DOHH2 (cell line): ENCODE results near the gene PRR36.

Source experiments
- H3F3A ChIP-seq: fragments of 200-600 bp; sonication (generic), shearing (Covaris generic); 2 replicates; pipeline ENCODE4 v1.6.0; 2016; ENCODE audit warnings: antibody characterized with exemption, mild to moderate bottlenecking; ENCODE audit not compliant: control insufficient read depth, insufficient read depth
- H3K27ac ChIP-seq: fragments of 200-600 bp; sonication (generic); 2 replicates; pipeline ENCODE4 v1.5.1; 2014; ENCODE audit warnings: low read depth, mild to moderate bottlenecking, low read length, moderate library complexity
- H3K27me3 ChIP-seq: fragments of 200-600 bp; sonication (generic); 2 replicates; pipeline ENCODE4 v1.6.1; 2014; ENCODE audit warnings: mild to moderate bottlenecking, low read length, mixed read lengths; ENCODE audit not compliant: control insufficient read depth
- H3K36me3 ChIP-seq: fragments of 200-600 bp; sonication (generic); 2 replicates; pipeline ENCODE4 v1.6.1; 2014; ENCODE audit warnings: mild to moderate bottlenecking, low read length, moderate library complexity, mixed read lengths; ENCODE audit not compliant: control insufficient read depth
- H3K4me1 ChIP-seq: fragments of 200-600 bp; sonication (generic); 2 replicates; pipeline ENCODE4 v1.6.1; 2014; ENCODE audit warnings: mild to moderate bottlenecking, low read length, mixed read lengths; ENCODE audit not compliant: control insufficient read depth
- H3K4me2 ChIP-seq: fragments of 200-600 bp; sonication (generic); 2 replicates; pipeline ENCODE4 v1.6.0; 2014; ENCODE audit warnings: mild to moderate bottlenecking, low read length, moderate library complexity
- H3K4me3 ChIP-seq: fragments of 200-600 bp; sonication (generic); 2 replicates; pipeline ENCODE4 v1.5.1; 2014; ENCODE audit warnings: mild to moderate bottlenecking, low read length, mixed read lengths
- H3K79me2 ChIP-seq: fragments of 200-600 bp; sonication (generic); 2 replicates; pipeline ENCODE4 v1.6.1; 2014; ENCODE audit warnings: mild to moderate bottlenecking, low read length, mixed read lengths; ENCODE audit not compliant: control insufficient read depth
- H3K9me2 ChIP-seq: fragments of 200-600 bp; sonication (generic); replicated peaks from 2 replicates; pipeline ENCODE4 v1.6.1; 2014; ENCODE audit warnings: mild to moderate bottlenecking, low read length, mixed read lengths; ENCODE audit not compliant: control insufficient read depth
- H3K9me3 ChIP-seq: fragments of 200-600 bp; sonication (generic); 2 replicates; pipeline ENCODE4 v1.6.1; 2014; ENCODE audit warnings: antibody characterized with exemption, low read length, mixed read lengths; ENCODE audit not compliant: control insufficient read depth, insufficient read depth
- H4K20me1 ChIP-seq: fragments of 200-600 bp; sonication (generic); 2 replicates; pipeline ENCODE4 v1.6.0; 2014; ENCODE audit warnings: low read depth, mild to moderate bottlenecking, antibody characterized with exemption, low read length, moderate library complexity; ENCODE audit not compliant: control insufficient read depth, insufficient read depth
- EZH2phosphoT487 ChIP-seq: fragments of 200-600 bp; sonication (generic); IDR thresholded peaks from 2 replicates; pipeline ENCODE4 v1.6.1; 2017; ENCODE audit warnings: borderline replicate concordance, mild to moderate bottlenecking, antibody characterized with exemption, low read length, moderate library complexity, mixed read lengths
- TF ChIP-seq, protein P1 (sequence below): fragments of 200-600 bp; sonication (generic); IDR thresholded peaks from one replicate; pipeline ENCODE4 v1.5.1; 2014; ENCODE audit warnings: antibody characterized with exemption, mild to moderate bottlenecking, low read depth, low read length; ENCODE audit not compliant: poor library complexity, severe bottlenecking

Gene PRR36

GRCh38 chr19:7911508-7912143 lies 37.4 kb upstream of the PRR36 start:
- H3K4me1 ChIP-seq = peaks cover 10% of the 10 kb centered on the region
- peaks cover 11% of the 10 kb centered on the region for H3K79me2 ChIP-seq
- H3K9me3 ChIP-seq = no peaks in the 10 kb centered on the region
- no peak overlapping the region for H3K27ac ChIP-seq
- H3K36me3 ChIP-seq = peaks cover 18% of the 10 kb centered on the region
- H4K20me1 ChIP-seq = no peaks in the 10 kb centered on the region
- peaks cover 16% of the 10 kb centered on the region for H3K27me3 ChIP-seq
- H3K4me2 ChIP-seq = no peak overlapping the region
- TF ChIP-seq, protein P1, sequence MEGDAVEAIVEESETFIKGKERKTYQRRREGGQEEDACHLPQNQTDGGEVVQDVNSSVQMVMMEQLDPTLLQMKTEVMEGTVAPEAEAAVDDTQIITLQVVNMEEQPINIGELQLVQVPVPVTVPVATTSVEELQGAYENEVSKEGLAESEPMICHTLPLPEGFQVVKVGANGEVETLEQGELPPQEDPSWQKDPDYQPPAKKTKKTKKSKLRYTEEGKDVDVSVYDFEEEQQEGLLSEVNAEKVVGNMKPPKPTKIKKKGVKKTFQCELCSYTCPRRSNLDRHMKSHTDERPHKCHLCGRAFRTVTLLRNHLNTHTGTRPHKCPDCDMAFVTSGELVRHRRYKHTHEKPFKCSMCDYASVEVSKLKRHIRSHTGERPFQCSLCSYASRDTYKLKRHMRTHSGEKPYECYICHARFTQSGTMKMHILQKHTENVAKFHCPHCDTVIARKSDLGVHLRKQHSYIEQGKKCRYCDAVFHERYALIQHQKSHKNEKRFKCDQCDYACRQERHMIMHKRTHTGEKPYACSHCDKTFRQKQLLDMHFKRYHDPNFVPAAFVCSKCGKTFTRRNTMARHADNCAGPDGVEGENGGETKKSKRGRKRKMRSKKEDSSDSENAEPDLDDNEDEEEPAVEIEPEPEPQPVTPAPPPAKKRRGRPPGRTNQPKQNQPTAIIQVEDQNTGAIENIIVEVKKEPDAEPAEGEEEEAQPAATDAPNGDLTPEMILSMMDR = no peak
- TF ChIP-seq EZH2phosphoT487 = no peak
- H3K4me3 ChIP-seq = no peak overlapping the region
- no peaks in the 10 kb centered on the region for H3K9me2 ChIP-seq
- no peaks in the 10 kb centered on the region for H3F3A ChIP-seq

GRCh38 chr19:7910321-7911161 lies 36.4 kb upstream of the PRR36 start:
- Histone ChIP-seq H4K20me1 (0 out of 2 replicates have a peak, but pooled peaks cover 4% of the 10 kb centered on the region), H3K4me3 (no peak overlapping the region), H3K9me3 (no peaks in the 10 kb centered on the region), H3K27me3 (peaks cover 5% of the 10 kb centered on the region), H3K27ac (no peak overlapping the region), H3K9me2 (no peaks in the 10 kb centered on the region), H3K4me1 (no peaks in the 10 kb centered on the region), H3F3A (no peaks in the 10 kb centered on the region), H3K79me2 (peaks cover 22% of the 10 kb centered on the region), H3K36me3 (peaks cover 25% of the 10 kb centered on the region), H3K4me2 (no peak overlapping the region)
- TF ChIP-seq, protein P1 = no peak
- no peak for TF ChIP-seq EZH2phosphoT487

GRCh38 chr19:7909471-7910067 lies 35.4 kb upstream of the PRR36 start:
- H4K20me1 ChIP-seq = peaks cover 12% of the 10 kb centered on the region
- no peaks in the 10 kb centered on the region for H3K9me2 ChIP-seq
- H3K36me3 ChIP-seq = peaks cover 34% of the 10 kb centered on the region
- no peaks in the 10 kb centered on the region for H3K27me3 ChIP-seq
- no peak overlapping the region for H3K27ac ChIP-seq
- no peaks in the 10 kb centered on the region for H3K9me3 ChIP-seq
- H3K79me2 ChIP-seq = peaks cover 31% of the 10 kb centered on the region
- H3K4me1 ChIP-seq = peaks cover 8% of the 10 kb centered on the region
- H3F3A ChIP-seq = no peaks in the 10 kb centered on the region
- H3K4me2 ChIP-seq = no peak overlapping the region
- H3K4me3 ChIP-seq = no peak overlapping the region
- no peak for TF ChIP-seq EZH2phosphoT487
- TF ChIP-seq, protein P1 = no peak
